Stimulated activated CD8-positive, alpha-beta memory T cell treated with anti-CD3 and anti-CD28 coated beads, Interleukin-12 subunit alpha, Interleukin-12 subunit beta, amount 100 ng/mL, for 4 hours (primary cell): ENCODE data around the gene ELOA.
"Not testable (repeated sequence)": the region's sequence is repeated elsewhere in the genome, so short reads cannot be mapped to it uniquely, and the experiment has no call there.

Experiments
- DNase-seq: peaks from one replicate; pipeline ENCODE4 v3.0.0-alpha.2; 2020; ENCODE audit warnings: low read depth

The ELOA gene

DNA sequence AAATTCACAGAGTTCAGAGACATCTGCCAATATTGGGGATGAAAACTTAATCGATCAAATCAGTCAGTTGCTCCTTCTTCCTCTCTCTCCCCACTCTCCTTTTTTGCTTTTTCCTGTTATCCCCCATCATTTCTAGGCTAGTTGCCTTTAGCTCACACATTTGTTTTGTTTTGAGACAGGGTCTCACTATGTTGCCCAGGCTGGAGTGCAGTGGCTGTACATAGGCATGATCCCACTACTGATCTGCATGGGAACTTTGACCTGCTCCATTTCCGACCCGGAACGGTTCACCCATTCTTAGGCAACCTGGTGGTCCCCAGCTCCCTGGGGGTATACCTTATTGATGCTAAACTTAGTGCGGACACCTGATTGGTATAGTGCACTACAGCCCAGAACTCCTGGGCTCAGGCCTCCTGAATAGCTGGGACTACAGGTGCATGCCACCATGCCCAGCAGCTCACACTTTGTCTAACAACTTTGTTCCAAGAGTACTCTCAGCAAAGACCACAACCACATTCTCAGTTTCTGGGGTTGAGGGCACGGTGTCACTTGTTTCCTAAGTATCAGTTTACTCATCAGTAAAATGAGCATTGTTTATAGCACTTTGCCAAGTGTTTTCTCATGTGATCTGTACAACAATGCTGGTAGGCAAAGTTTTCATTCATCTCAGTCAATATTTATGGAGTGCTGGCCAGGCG lies 6.7 kb upstream of the ELOA start:
- DNase-seq = no peak

- DNase-seq = no peak
These were observed 1.7 kb upstream of the ELOA start for GRCh38 chr1:23741609-23742008.

GRCh38 chr1:23742670-23743286 lies 493 bp upstream of the ELOA start:
- no peak for DNase-seq

DNA sequence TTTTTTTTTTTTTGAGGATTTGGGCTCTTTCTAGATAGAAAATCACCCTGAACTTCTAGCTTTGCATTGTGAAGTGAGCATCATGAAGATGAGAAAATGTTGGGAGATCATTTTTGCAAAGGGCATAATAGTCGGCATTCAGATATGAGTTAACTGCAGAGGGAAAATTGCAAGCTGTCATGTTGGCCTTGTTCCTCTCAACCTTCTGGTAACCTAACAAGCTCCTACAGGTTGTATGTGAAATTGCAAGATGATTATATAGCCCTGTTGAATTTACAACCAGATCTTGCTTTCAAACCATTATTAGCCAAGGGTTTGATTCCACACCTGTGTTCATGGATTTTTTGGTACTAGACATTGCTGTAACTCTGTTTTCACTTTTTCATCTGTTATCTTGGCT lies 2.2 kb downstream of the ELOA start:
- no peak for DNase-seq

- no peak for DNase-seq
These were observed 4.7 kb downstream of the ELOA start for GRCh38 chr1:23748016-23748415.

DNA sequence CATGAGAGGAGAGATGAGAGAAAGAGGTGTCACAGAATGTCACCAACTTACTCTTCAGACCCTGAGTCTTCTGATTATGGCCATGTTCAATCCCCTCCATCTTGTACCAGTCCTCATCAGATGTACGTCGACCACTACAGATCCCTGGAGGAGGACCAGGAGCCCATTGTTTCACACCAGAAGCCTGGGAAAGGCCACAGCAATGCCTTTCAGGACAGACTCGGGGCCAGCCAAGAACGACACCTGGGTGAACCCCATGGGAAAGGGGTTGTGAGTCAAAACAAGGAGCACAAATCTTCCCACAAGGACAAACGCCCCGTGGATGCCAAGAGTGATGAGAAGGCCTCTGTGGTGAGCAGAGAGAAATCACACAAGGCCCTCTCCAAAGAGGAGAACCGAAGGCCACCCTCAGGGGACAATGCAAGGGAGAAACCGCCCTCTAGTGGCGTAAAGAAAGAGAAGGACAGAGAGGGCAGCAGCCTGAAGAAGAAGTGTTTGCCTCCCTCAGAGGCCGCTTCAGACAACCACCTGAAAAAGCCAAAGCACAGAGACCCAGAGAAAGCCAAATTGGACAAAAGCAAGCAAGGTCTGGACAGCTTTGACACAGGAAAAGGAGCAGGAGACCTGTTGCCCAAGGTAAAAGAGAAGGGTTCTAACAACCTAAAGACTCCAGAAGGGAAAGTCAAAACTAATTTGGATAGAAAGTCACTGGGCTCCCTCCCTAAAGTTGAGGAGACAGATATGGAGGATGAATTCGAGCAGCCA lies 8.0 kb downstream of the ELOA start:
- no peak for DNase-seq

DNA sequence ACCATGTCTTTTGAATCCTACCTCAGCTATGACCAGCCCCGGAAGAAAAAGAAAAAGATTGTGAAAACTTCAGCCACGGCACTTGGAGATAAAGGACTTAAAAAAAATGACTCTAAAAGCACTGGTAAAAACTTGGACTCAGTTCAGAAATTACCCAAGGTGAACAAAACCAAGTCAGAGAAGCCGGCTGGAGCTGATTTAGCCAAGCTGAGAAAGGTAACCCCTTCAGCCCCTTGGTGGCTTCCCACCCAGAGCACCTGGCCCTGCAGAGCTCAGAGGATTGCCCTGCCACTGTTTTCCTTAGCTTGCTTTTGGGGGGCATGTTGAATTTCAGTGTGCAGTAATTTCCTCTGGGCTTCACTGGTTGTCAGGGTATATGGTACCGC lies 8.5 kb downstream of the ELOA start:
- DNase-seq = no peak

GRCh38 chr1:23752909-23753308 lies 9.6 kb downstream of the ELOA start:
- no peak for DNase-seq

GRCh38 chr1:23756676-23757075 lies 13.4 kb downstream of the ELOA start:
- no peak for DNase-seq

DNA sequence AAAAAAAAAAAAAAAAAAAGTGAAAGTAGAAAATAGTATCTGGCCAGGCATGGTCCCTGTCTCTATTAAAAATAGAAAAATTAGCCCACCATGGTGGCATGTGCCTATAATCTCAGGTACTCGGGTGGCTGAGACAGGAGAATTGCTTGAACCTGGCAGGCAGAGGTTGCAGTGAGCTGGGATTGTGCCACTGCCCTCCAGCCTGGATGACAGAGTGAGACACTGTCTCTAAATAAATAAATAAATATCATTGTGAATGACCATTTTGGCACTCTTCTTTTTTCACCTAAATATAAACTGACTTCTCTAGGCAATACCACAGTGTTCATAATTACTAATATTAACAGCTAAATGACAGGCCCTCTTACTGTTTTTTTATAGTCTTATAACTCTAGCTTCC lies 14.5 kb downstream of the ELOA start:
- DNase-seq = no peak

DNA sequence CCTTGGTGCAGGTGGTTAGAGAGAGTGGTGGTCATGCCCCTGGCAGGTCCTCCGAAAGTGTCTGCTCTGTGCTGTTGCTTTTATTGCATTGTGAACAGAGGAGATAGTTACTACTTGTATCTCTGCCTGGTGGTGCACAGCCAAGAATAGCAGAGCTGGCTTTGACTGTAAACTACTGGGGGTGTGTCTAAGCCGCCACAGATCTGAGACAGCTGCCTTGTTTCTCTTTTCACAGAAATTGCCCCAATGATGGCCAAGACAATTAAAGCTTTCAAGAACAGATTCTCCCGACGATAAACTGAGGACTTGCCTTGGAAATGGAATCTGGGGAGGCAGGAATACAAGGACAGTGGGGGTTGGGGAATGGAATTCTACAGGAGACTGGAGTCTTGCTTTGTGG lies 16.0 kb downstream of the ELOA start:
- no peak for DNase-seq

DNA sequence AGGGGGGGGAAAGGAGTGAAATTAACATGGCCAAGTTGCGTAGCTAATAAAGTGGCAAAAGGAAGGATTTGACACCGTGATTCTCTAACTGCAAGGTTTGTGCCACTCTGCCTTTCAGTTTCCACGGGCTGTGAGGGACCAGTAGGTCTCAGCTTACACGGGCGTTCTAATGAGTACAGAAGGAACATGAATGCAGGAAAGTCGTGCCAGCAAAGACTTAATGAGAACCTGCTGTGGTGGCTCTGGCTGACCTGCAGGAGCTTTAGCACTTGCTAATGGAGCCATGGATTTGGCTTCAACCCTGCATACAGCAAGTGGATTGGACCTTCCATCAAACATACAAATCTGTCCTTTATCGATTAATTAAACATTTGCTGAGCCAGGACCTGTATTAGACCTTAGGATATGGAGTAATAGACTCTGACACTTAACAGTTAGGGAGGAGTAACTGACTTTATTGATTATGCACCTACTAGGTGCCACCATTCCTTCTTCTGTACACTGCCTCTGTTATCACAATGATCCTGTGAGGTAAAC lies 19.8 kb downstream of the ELOA start:
- no peak for DNase-seq

- DNase-seq = no peak
These were observed 25.5 kb downstream of the ELOA start for GRCh38 chr1:23768733-23769132.

DNA sequence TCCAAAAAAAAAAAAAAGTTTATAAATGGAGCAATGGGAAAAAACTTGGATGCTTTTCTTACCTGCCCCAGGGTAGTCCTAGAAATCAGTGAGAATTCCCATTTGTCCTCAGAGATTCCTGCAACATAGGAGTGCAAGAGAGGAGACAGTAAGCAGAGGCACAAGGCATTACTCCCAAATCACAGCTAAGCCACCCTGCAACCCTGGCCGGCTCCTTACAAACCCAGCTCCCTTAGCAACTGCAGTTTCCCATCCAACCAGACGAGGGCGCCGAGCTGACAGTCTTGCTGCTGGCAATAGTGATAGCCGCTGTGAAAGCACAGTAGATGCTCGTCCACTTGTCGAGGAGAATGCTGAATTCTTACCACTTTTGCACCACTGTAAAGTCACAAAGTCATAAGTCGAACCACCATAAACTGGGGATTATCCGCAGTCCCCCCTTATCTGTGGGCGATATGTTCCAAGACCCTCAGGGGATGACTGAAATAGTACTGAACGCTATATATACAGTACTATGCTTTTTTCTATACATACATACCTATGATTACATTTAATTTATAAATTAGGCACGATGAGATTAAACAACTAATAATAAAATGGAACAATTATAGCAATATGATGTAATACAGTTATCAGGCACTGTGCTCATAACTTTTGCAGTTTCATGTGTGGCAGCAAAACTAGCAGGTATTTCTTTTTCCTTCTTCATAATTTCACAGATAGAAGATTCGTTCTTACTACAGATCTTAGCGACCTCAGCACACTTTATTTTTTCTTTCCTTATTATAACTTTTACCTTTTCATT lies 29.0 kb downstream of the ELOA start:
- DNase-seq = peak; percentile 63

- DNase-seq = no peak
These were observed 29.6 kb downstream of the ELOA start for GRCh38 chr1:23772854-23773242.

DNA sequence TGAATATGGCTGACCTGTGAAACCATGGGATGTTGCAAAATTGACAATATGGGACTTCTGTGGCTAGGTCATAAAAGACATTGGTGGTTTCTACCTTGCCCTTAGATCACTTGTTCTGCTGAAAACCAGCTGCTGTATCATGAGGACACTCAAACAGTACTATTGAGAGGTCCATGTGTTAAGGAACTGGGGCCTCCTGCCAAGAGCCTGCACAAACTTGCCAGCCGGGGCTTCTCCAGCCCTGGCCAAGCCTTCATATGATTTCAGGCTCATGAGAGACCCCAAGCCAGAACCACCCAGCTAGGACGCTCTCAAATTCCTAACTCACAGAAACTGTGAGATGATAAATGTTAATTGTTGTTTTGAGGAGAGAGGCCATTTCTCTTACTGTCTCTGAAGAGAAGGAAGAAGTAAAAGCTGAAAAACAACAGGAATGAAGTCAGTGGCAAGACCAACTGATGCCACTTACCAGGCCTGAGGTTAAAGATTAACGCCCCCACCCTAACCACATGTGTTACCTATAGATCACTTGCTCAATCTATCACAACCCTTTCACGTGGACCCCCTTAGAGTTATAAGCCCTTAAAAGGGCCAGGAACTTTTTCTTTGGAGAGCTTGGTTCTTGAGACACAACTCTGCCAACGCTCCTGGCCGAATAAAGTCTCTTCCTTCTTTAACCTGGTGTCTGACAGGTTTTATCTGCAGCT lies 31.1 kb downstream of the ELOA start:
- DNase-seq = no peak

GRCh38 chr1:23776217-23776616 lies 32.9 kb downstream of the ELOA start:
- DNase-seq = no peak

DNA sequence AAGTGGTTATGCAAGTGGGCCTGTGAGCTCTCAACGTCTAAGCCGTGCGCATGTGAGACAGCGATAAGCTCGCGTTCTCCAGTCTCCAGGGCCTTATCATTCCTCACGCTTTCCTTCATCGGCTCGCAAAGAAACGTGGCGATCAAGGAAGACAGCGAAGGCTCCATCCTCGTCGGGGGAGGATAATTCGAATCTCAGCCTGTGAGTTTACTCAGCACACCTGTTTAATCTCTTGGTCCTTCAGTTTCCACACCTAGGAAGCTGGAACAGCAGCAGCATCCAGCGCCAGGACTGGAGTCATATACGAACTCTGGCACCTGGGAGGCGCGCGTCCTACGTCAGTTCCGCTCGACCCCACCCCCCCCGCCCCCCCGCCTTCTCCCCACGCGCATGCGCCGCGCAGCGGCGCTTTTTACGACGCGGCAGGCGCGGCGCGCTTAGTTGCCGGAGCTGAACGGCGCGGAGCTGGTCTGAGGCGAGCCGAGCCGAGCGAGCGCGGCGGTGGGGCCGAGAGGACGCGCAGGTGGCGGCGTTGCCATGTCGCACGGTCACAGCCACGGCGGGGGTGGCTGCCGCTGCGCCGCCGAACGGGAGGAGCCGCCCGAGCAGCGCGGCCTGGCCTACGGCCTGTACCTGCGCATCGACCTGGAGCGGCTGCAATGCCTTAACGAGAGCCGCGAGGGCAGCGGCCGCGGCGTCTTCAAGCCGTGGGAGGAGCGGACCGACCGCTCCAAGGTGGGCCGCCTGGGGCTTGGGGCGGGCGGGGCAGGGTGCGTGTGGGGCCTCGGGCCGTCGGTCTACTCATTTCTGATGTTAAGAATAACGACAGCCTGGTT lies 34.9 kb downstream of the ELOA start, which contains the start of gene PITHD1:
PITHD1 (plus strand) TSS at position 440 of the 836 bp plus-strand sequence; CDS start at position 538, 98 bp downstream.
- peak; percentile 68 for DNase-seq

- DNase-seq = no peak
These were observed 36.6 kb downstream of the ELOA start for GRCh38 chr1:23779826-23780371.

GRCh38 chr1:23783141-23783540 lies 39.9 kb downstream of the ELOA start:
- not testable (repeated sequence) for DNase-seq
